GM12874 (cell line): ENCODE measurements around the gene ADRA2A.

Experiments used
- CTCF ChIP-seq: IDR thresholded peaks from 2 replicates; pipeline ENCODE4 v1.5.1; 2011; ENCODE audit warnings: low read depth, mild to moderate bottlenecking, control low read depth, low read length, moderate library complexity; ENCODE audit not compliant: insufficient read depth

The ADRA2A gene

GRCh38 chr10:111079241-111079760, 2.5 kb downstream of the ADRA2A start:
- no peak for TF ChIP-seq CTCF

GRCh38 chr10:111079781-111080180, 3.0 kb downstream of the ADRA2A start:
- TF ChIP-seq CTCF, result no peak

DNA sequence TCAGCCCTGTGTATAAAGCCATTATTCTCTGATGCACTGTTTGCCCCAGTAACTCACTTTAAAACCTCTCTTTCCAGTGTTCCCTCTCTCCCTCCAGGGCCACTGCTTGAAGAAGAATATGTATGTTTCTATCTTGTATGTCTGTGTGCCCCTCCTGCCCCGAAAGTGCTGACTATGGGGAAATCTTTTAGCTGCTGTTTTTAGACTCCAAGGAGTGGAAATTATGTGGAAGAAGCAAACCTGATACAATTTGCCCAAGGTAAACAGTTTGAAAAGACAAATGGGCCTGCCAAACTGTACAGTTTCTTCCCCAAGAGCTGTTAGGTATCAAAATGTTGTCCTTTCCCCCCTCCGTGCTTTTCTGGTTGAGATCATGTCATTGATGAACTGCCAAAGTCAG, 3.4 kb downstream of the ADRA2A start:
- TF ChIP-seq CTCF, result no peak

DNA sequence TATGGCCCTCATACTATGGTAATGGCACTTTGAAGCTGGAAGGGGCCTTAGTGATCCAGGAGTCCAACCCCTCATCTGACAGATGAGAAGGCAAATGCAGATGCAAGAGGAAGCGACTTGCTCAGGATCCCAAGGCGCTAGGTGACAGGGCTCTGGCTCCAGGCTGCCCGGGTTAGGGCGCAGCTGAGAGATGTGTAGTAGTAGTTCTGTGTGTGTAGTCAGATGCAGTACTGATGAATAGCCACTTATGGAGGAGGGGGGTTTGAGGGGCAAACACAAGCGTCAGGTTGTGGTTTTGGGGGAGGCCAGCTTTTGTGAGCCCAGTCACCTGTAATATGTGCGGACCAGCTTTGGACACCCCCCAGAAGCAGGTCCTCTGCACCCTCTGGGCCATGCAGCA, 4.8 kb downstream of the ADRA2A start:
- no peak for TF ChIP-seq CTCF

GRCh38 chr10:111082102-111082975, 5.5 kb downstream of the ADRA2A start:
- no peak for TF ChIP-seq CTCF

DNA sequence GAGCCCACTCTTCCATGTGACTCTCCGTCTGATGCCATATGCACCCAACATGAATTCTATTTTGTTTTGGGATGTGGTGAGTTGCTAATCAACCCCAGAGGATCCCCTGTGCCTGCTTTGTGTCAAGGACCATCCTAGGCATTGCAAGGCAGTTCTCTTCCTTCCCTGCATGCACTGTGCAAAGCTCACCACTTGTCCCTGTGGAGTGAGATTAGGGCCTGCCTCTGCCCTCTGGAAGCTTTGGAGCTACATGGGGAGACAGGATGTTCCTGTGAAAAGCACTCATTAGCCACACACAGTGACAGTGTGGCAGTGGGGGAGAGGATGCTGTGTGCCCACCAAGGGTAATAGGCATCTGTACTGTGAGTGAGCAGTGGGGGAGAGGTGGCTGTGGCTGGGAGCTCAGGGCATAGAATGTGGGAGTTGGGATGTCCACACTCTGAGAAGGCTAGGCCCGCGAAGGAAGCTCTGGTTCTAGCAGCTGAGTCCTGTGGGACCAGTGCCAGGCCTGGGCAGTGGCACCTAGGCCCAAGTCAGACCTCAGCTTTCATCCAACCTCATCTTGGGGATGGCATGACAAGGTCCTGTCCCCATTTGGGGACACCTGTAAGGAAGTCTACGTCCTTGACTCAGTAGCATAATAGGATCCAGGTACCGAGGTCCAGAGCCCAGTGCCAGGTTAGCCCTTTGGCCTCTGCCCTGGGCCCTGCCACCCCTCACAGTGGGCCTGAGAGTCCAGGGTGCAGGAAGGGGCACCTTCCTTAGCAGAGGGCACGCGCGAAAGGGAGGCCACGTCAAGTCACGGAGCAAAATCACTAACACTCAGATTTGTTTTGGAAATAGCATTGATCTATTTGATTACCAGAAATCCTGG, 6.6 kb downstream of the ADRA2A start:
- no peak for TF ChIP-seq CTCF
